Nephron (organoid): ENCODE data around the gene GDPD5.

ENCODE experiments used
- H3K27ac Mint-ChIP-seq, 3 experiments: 2 replicates each; pipeline ENCODE4 v1.8.0; 2020; ENCODE audit warnings: mixed read lengths in 3 of 3, mild to moderate bottlenecking in 2 of 3, moderate library complexity in 1 of 3
- H3K27me3 Mint-ChIP-seq: 2 replicates; pipeline ENCODE4 v1.8.0; 2021; ENCODE audit warnings: low read depth, mild to moderate bottlenecking, moderate library complexity, mixed read lengths
- H3K36me3 Mint-ChIP-seq: 2 replicates; pipeline ENCODE4 v1.8.0; 2020; ENCODE audit warnings: low read depth, mixed read lengths
- H3K4me1 Mint-ChIP-seq: 2 replicates; pipeline ENCODE4 v1.8.0; 2020; ENCODE audit warnings: mixed read lengths
- H3K4me3 Mint-ChIP-seq, 3 experiments: 2 replicates each; pipeline ENCODE4 v1.8.0; 2020; ENCODE audit warnings: mild to moderate bottlenecking in 3 of 3, mixed read lengths in 3 of 3, moderate library complexity in 2 of 3
- H3K9me3 Mint-ChIP-seq: 2 replicates; pipeline ENCODE4 v1.8.0; 2020; ENCODE audit warnings: mixed read lengths
- CTCF ChIP-seq, 3 experiments: fragments of 200-600 bp; sonication (generic); IDR thresholded peaks; one replicate each; pipeline ENCODE4 v1.5.0; 2021; ENCODE audit warnings: antibody characterized with exemption in 3 of 3; ENCODE audit not compliant: unreplicated experiment in 3 of 3

Gene GDPD5

DNA sequence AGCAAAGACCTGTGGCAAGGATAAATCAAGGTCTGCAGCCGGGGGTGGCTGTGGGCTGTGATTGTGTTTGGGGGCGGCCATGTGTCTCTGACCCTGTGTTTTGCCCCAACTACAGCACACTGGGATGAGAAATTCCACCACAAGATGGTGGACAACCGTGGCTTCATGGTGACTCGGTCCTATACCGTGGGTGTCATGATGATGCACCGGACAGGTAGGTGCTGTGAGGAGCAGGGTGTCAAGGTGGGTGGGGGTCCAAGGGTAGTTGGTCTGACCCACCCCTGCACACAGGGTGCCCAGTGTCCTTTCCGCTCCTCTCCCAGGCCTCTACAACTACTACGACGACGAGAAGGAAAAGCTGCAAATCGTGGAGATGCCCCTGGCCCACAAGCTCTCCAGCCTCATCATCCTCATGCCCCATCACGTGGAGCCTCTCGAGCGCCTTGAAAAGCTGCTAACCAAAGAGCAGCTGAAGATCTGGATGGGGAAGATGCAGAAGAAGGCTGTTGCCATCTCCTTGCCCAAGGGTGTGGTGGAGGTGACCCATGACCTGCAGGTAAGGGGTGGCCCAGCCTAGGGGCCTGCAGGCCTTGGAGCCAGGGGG, 43.0 kb upstream of the GDPD5 start:
- Mint-ChIP-seq H3K27ac (no peak overlapping the region), H3K36me3 (peaks cover 63% of the 10 kb centered on the region), H3K4me1 (peaks cover 23% of the 10 kb centered on the region), H3K27me3 (no peaks in the 10 kb centered on the region), H3K9me3 (no peaks in the 10 kb centered on the region), H3K4me3 (no peak overlapping the region)
- no peak for TF ChIP-seq CTCF (IDR thresholded peaks at IDR 0.05; ENCODE audit: unreplicated experiment in 3 of 3)

DNA sequence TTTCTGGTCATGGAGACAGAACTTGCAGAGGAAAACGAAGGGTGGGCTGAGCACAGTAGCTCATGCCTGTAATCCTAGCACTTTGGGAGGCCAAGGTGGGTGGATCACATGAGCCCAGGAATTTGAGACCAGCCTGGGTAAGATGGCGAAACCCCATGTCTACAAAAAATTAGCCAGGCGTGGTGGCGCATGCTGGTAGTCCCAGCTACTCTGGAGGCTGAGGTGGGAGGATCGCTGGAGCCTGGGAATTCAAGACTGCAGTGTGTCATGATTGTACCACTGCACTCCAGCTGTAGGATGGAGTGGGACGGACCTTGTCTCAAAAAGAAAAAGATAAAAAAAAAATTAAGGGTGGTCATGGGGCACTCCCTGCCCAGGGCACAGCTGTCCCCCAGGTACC, 42.2 kb upstream of the GDPD5 start:
- no peaks in the 10 kb centered on the region for H3K9me3 Mint-ChIP-seq

GRCh38 chr11:75566763-75567279, 41.1 kb upstream of the GDPD5 start:
- Mint-ChIP-seq H3K27ac (peak overlapping the region in 1 of 3 experiments; percentile 48), H3K4me1 (peaks cover 26% of the 10 kb centered on the region), H3K27me3 (peaks cover 4% of the 10 kb centered on the region), H3K4me3 (no peak overlapping the region), H3K36me3 (peaks cover 44% of the 10 kb centered on the region), H3K9me3 (no peaks in the 10 kb centered on the region)
- TF ChIP-seq CTCF (IDR thresholded peaks at IDR 0.05; ENCODE audit: unreplicated experiment in 3 of 3): no peak

More for the DNA sequence above, 42.2 kb upstream of the GDPD5 start:
- no peak for TF ChIP-seq CTCF (IDR thresholded peaks at IDR 0.05; ENCODE audit: unreplicated experiment in 3 of 3)
- no peak overlapping the region for H3K4me3 Mint-ChIP-seq
- H3K36me3 Mint-ChIP-seq: peaks cover 56% of the 10 kb centered on the region
- H3K27ac Mint-ChIP-seq: no peak overlapping the region
- H3K27me3 Mint-ChIP-seq: no peaks in the 10 kb centered on the region
- peaks cover 26% of the 10 kb centered on the region for H3K4me1 Mint-ChIP-seq

DNA sequence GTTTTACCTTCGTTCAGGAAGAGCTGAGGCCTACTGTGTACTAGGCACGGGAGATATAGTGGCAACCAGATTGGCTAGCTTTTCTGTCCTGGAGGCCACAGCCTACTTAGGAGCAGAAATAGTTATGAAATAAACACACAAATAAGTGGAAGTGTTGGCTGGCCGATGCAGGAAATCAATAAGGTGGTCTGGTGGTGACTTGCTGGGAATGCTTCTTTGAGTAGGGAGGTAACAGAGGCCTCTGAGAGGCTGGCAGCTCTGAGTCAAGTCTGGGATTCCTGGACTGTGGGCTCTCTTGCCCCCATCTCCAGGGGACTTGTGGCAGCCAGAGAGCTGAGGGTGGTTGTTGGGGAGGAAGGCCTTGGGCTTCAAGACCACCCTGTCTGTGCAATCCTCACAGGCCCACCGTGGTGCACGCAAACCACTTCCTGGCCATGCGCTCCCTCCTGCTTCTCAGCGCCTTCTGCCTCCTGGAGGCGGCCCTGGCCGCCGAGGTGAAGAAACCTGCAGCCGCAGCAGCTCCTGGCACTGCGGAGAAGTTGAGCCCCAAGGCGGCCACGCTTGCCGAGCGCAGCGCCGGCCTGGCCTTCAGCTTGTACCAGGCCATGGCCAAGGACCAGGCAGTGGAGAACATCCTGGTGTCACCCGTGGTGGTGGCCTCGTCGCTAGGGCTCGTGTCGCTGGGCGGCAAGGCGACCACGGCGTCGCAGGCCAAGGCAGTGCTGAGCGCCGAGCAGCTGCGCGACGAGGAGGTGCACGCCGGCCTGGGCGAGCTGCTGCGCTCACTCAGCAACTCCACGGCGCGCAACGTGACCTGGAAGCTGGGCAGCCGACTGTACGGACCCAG, 40.4 kb upstream of the GDPD5 start:
- peak overlapping the region; percentile 73 to 100 (median 100) for H3K27ac Mint-ChIP-seq
- H3K9me3 Mint-ChIP-seq: no peaks in the 10 kb centered on the region
- peaks cover 4% of the 10 kb centered on the region for H3K27me3 Mint-ChIP-seq
- peaks cover 26% of the 10 kb centered on the region for H3K4me1 Mint-ChIP-seq
- H3K4me3 Mint-ChIP-seq: peak overlapping the region; percentile 99
- peaks cover 42% of the 10 kb centered on the region for H3K36me3 Mint-ChIP-seq
- TF ChIP-seq CTCF (IDR thresholded peaks at IDR 0.05; ENCODE audit: unreplicated experiment in 3 of 3): no peak

- Mint-ChIP-seq H3K4me1 (peaks cover 33% of the 10 kb centered on the region), H3K4me3 (peak overlapping the region; percentile 99), H3K9me3 (no peaks in the 10 kb centered on the region), H3K27ac (peak overlapping the region; percentile 100), H3K27me3 (peaks cover 4% of the 10 kb centered on the region), H3K36me3 (peaks cover 34% of the 10 kb centered on the region)
- TF ChIP-seq CTCF (IDR thresholded peaks at IDR 0.05; ENCODE audit: unreplicated experiment in 3 of 3): no peak
Observed at GRCh38 chr11:75565221-75565814, 39.6 kb upstream of the GDPD5 start.
